ENCODE data around the gene PHTF1.

- no peak for TF ChIP-seq CTCF (IDR thresholded peaks at IDR 0.05)
- TF ChIP-seq ZFX (IDR thresholded peaks at IDR 0.05; ENCODE audit: borderline replicate concordance): no peak
Observed at GRCh38 chr1:113648478-113648877, 110.8 kb downstream of the PHTF1 start.

Data from 22Rv1 (cell line).